HCT116 (cell line): ENCODE results near the gene SFXN2. TPM values are rescaled to one million over a fixed set of nuclear protein-coding genes. Genes with fewer than 3 reads are reported as not detected.
"Not testable (repeated sequence)": the region's sequence is repeated elsewhere in the genome, so short reads cannot be mapped to it uniquely, and the experiment has no call there.

Source experiments
- ATAC-seq: fragments of 200-7000 bp; cut with Tn5 transposase; 2 replicates; pipeline ENCODE4 v1.9.1; 2020; ENCODE audit warnings: mild to moderate bottlenecking, moderate library complexity
- BruUV-seq: library from RNA; stranded (reverse); fragments of 400-500 nt; replicated peaks from 2 replicates; lab custom pipeline; 2021; lab: Mats Ljungman, UMichigan
- CTCF ChIA-PET: fragments of 300-600 bp; sonication (Branson Sonifier 250); formaldehyde crosslinking; loops from one replicate; lab custom pipeline; 2021; ENCODE audit warnings: antibody characterized with exemption; lab: Charles Lee
- POLR2A ChIA-PET: fragments of 300-600, 350-600 bp; sonication (Branson Sonifier 250); formaldehyde crosslinking; loops from one replicate; lab custom pipeline; 2021; ENCODE audit warnings: antibody characterized with exemption; lab: Charles Lee
- RAD21 ChIA-PET, 2 experiments: fragments of 300-600 bp; sonication (Branson Sonifier 250); formaldehyde crosslinking; loops; one replicate each; lab custom pipeline; 2023; ENCODE audit warnings: low total read pairs in 2 of 2; ENCODE audit not compliant: uncharacterized antibody in 2 of 2, unreplicated experiment in 2 of 2, low non-redundant PET in 1 of 2; lab: Charles Lee
- DNase-seq: peaks from one replicate; pipeline ENCODE4 v3.0.0-alpha.2; 2010; ENCODE audit warnings: low read depth, low spot score
- H2AFZ ChIP-seq: fragments of 200-600 bp; shearing (Covaris generic), sonication (generic); 2 replicates; pipeline ENCODE4 v1.6.1; 2017; ENCODE audit warnings: low read depth, mixed run types, mixed read lengths, antibody characterized with exemption, low read length; ENCODE audit not compliant: poor library complexity, severe bottlenecking
- H3K27ac ChIP-seq: 2 replicates; pipeline ENCODE4 v1.5.1; 2012; ENCODE audit warnings: low read depth, low read length
- H3K27me3 ChIP-seq: fragments of 200-600 bp; sonication (generic); 2 replicates; pipeline ENCODE4 v1.6.1; 2016; ENCODE audit warnings: mixed run types, low read length, mixed read lengths; ENCODE audit not compliant: insufficient read depth
- H3K36me3 ChIP-seq, 2 experiments: fragments of 200-500 bp in 1 of 2; fragments of 200-600 bp in 1 of 2; sonication (Bioruptor generic) in 1 of 2; sonication (generic) in 1 of 2; 2 replicates each; pipeline versions ENCODE4 v1.5.1 to v1.6.1; 2014 to 2016; ENCODE audit warnings: low read length in 2 of 2, inconsistent platforms in 1 of 2, mixed read lengths in 1 of 2, mixed run types in 1 of 2; ENCODE audit not compliant: insufficient read depth in 2 of 2, control insufficient read depth in 1 of 2
- H3K4me1 ChIP-seq, 2 experiments: fragments of 200-600 bp in 1 of 2; sonication (generic) in 1 of 2; 2 replicates each; pipeline versions ENCODE4 v1.5.1 to v1.6.1; 2012 to 2017; ENCODE audit warnings: low read length in 2 of 2, inconsistent platforms in 1 of 2, mild to moderate bottlenecking in 1 of 2, mixed read lengths in 1 of 2, mixed run types in 1 of 2, moderate library complexity in 1 of 2; ENCODE audit not compliant: insufficient read depth in 2 of 2, control insufficient read depth in 1 of 2
- H3K4me2 ChIP-seq: fragments of 200-600 bp; sonication (generic); 2 replicates; pipeline ENCODE4 v1.6.1; 2017; ENCODE audit warnings: mixed run types, low read length, mixed read lengths
- H3K4me3 ChIP-seq, 2 experiments: fragments of 200-600 bp in 1 of 2; sonication (generic) in 1 of 2; replicated peaks in 1 of 2; 2 replicates each; pipeline ENCODE4 v1.5.1; 2011 to 2016; ENCODE audit warnings: low read length in 2 of 2, control low read depth in 1 of 2, low read depth in 1 of 2, mild to moderate bottlenecking in 1 of 2, mixed read lengths in 1 of 2, mixed run types in 1 of 2
- H3K79me2 ChIP-seq: fragments of 200-600 bp; sonication (generic); 2 replicates; pipeline ENCODE4 v1.6.1; 2017; ENCODE audit warnings: mild to moderate bottlenecking, mixed run types, low read length, moderate library complexity, mixed read lengths; ENCODE audit not compliant: insufficient read depth
- H3K9ac ChIP-seq: fragments of 200-600 bp; sonication (generic); 2 replicates; pipeline ENCODE4 v1.6.1; 2016; ENCODE audit warnings: low read length, mixed read lengths
- H3K9me2 ChIP-seq: fragments of 200-600 bp; sonication (generic), shearing (Covaris generic); 2 replicates; pipeline ENCODE4 v1.6.1; 2017; ENCODE audit warnings: mixed run types, mild to moderate bottlenecking, moderate library complexity; ENCODE audit not compliant: insufficient read depth
- H3K9me3 ChIP-seq, 2 experiments: fragments of 200-500 bp in 1 of 2; fragments of 200-600 bp in 1 of 2; sonication (Bioruptor generic) in 1 of 2; sonication (generic) in 1 of 2; 2 replicates each; pipeline ENCODE4 v1.6.1; 2014 to 2017; ENCODE audit warnings: low read length in 2 of 2, mixed read lengths in 2 of 2, inconsistent platforms in 1 of 2, low read depth in 1 of 2, mild to moderate bottlenecking in 1 of 2, mixed run types in 1 of 2, moderate library complexity in 1 of 2; ENCODE audit not compliant: control insufficient read depth in 1 of 2, insufficient read depth in 1 of 2
- H4K20me1 ChIP-seq: fragments of 200-600 bp; sonication (generic), shearing (Covaris generic); 2 replicates; pipeline ENCODE4 v1.6.1; 2017; ENCODE audit warnings: mixed run types, mild to moderate bottlenecking, moderate library complexity; ENCODE audit not compliant: insufficient read depth
- EGR1 ChIP-seq: IDR thresholded peaks from 2 replicates; pipeline ENCODE4 v1.6.1; 2012; ENCODE audit warnings: low read depth
- ELF1 ChIP-seq: IDR thresholded peaks from 2 replicates; pipeline ENCODE4 v1.6.1; 2012; ENCODE audit warnings: low read depth, borderline replicate concordance
- ZBTB33 ChIP-seq: IDR thresholded peaks from 2 replicates; pipeline ENCODE4 v1.6.1; 2011; ENCODE audit warnings: mild to moderate bottlenecking, low read length, moderate library complexity; ENCODE audit not compliant: insufficient replicate concordance; ENCODE audit errors: extremely low read depth
- intact Hi-C: fragments of 100-400 bp; cut with micrococcal nuclease; formaldehyde crosslinking; loops from 2 replicates; pipeline ENCODE4 v1.10.0; 2022
- total RNA-seq: library from RNA; stranded (reverse); gene quantifications from one replicate; pipeline ENCODE4 v1.2.1, GENCODE V29; 2021; ENCODE audit not compliant: unreplicated experiment

SFXN2 gene
- total RNA-seq, 1 experiment from 2014 or later, result 22.9 TPM

DNA sequence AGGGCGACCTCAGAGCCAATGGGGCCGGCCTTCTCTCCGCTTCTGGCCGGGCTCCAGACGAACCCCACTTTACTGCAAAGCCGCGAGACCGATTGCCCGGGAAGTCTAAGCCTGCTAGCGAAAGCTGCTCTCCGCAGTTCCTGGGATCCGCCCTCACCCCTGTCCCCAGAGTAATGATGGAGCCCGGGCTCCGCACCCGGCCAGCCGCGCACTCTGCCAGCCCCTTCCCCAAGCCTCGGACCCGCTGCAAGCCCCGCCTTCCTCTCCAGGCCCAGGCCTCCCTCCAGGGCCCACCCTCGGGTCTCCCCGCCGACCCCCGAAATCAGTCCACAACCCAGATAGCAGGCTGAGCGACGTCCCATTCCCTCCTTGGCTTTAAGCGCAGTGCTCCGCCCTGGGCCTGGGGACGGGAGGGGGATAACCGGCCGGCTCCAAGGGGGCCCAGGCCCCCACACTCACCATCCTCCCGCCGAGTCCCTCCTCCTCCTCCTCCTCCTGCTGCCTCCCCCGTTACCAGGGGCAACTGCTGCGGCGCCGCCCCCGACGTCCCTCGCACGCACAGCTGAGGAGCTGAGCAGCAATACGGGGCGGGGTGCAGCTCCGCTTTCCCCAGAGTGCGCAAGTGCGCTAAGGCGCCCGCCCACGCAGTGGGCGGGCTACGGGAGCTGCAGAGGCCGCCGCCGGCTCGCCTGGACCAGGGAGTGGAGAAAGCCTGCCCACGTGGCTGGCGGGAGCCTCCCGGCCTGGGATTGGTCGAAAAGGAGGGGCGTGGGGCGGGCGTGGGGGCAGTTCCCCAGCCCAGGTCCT, 419 bp upstream of the SFXN2 start, which contains the start of gene ARL3 (continued):
- TF ChIP-seq ZBTB33, result peak; percentile 79

DNA sequence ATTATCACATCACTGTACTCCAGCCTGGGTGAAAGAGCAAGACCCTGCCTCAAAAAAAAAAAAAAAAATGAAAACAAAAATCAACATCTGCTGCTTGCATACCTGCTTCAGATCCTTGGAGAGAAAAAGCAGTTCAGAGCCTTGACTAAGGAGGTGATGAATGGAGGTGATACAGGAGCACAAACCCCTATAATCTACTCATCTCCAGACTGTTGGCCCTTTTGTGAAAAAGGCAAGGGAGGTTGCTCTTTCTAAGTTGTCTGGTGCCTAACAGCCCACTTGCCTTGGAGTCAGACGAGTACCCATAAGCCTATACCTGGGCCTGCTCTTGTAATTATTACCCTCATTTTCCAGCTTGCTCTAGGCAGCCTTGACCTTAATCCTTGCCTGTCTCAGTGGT, 1.4 kb downstream of the SFXN2 start:
- H3K4me3 ChIP-seq, result peak overlapping the region; percentile 88 to 95
- ATAC-seq (no peak), DNase-seq (no peak)
- ChIA-PET RAD21 (no interaction called here), CTCF (no interaction called here), POLR2A (interaction anchor here (0.7 kb wide), 1 partner anchor 47 kb away, joined by 3 read pairs; no protein-coding TSS in a partner anchor)
- TF ChIP-seq EGR1 (no peak), ELF1 (no peak)
- peaks cover 40% of the 10 kb centered on the region for H3K79me2 ChIP-seq
- H3K4me1 ChIP-seq, result peaks cover 13 to 24% of the 10 kb centered on the region in 2 experiments
- no peaks in the 10 kb centered on the region; a peak in 1 of 4 replicates for H3K36me3 ChIP-seq
- no peaks in the 10 kb centered on the region for H4K20me1 ChIP-seq
- no peaks in the 10 kb centered on the region for H3K27me3 ChIP-seq
- H3K4me2 ChIP-seq, result peak overlapping the region; percentile 97
- no TSS peak for BruUV-seq
- no peak overlapping the region for H3K27ac ChIP-seq
- peak overlapping the region; percentile 96; the same call in 1 of the 2 replicates for H3K9ac ChIP-seq
- intact Hi-C loops, result loop anchor here (2.0 kb wide), 2 partner anchors 71 to 213 kb away; partner anchors contain the start of genes ACTR1A, SUFU and TRIM8
- H3K9me2 ChIP-seq, result no peaks in the 10 kb centered on the region
- H3K9me3 ChIP-seq, result no peaks in the 10 kb centered on the region
- H2AFZ ChIP-seq, result no peak overlapping the region

DNA sequence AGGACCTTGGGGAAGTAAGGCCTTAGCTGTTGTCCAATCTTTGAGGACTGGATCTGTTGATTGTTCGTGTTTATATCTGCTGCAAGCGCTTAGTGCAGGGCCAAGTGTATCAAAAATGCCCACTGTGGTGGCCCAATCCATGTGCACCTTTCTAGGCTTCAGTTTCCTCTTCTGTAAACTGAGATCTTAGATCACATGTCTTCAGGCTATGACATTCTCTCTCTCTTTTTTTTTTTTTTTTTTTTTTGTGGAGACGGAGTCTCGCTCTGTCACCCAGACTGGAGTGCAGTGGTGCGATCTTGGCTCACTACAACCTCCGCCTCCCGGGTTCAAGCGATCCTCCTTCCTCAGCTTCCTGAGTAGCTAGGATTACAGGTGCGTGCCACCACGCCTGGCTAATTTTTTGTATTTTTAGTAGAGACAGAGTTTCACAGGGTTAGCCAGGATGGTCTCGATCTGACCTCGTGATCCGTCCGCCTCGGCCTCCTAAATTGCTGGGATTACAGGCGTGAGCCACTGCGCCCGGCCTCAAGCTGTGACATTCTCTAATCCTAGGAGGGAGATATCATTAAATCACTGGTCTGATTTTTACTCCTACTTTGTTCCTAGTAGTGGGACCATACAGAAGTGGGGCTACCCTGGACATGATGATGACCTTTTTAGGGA, 2.6 kb downstream of the SFXN2 start:
- H3K36me3 ChIP-seq, H3K9me2 ChIP-seq, H2AFZ ChIP-seq, H3K4me2 ChIP-seq, ATAC-seq, H3K27me3 ChIP-seq, H3K9ac ChIP-seq, CTCF ChIA-PET, intact Hi-C loops, DNase-seq, H3K4me3 ChIP-seq, H3K9me3 ChIP-seq, H4K20me1 ChIP-seq, H3K27ac ChIP-seq, BruUV-seq, RAD21 ChIA-PET: not testable (repeated sequence)
- Histone ChIP-seq H3K4me1 (peaks cover 12 to 22% of the 10 kb centered on the region in 2 experiments), H3K79me2 (peaks cover 42% of the 10 kb centered on the region)
- POLR2A ChIA-PET, result interaction anchor here (0.6 kb wide), 1 partner anchor 56 kb away, joined by 3 read pairs; no protein-coding TSS in a partner anchor
